Fibroblast of lung (primary cell): Measurements from ENCODE around the gene TMEM115. TPM values are rescaled to one million over a fixed set of nuclear protein-coding genes. Genes with fewer than 3 reads are reported as not detected.

Experiments
- DNase-seq, 2 donors: peaks; one replicate each; pipeline versions ENCODE4 v3.0.0 to v3.0.0-alpha.2; 2010; ENCODE audit warnings: low read depth in 2 of 2
- H2AFZ ChIP-seq: 2 replicates; pipeline ENCODE4 v1.5.1; 2012; ENCODE audit warnings: low read length, control low read depth, inconsistent platforms
- H3K27ac ChIP-seq: 2 replicates; pipeline ENCODE4 v1.5.1; 2011; ENCODE audit warnings: low read length, control low read depth; ENCODE audit not compliant: insufficient read depth
- H3K27me3 ChIP-seq: 2 replicates; pipeline ENCODE4 v1.5.1; 2011; ENCODE audit warnings: mild to moderate bottlenecking, low read length; ENCODE audit not compliant: control insufficient read depth, insufficient read depth
- H3K36me3 ChIP-seq: 2 replicates; pipeline ENCODE4 v1.5.1; 2011; ENCODE audit warnings: low read length; ENCODE audit not compliant: control insufficient read depth, insufficient read depth
- H3K4me1 ChIP-seq: 2 replicates; pipeline ENCODE4 v1.5.1; 2011; ENCODE audit warnings: low read length; ENCODE audit not compliant: control insufficient read depth, insufficient read depth; ENCODE audit errors: extremely low read depth
- H3K4me2 ChIP-seq: 2 replicates; pipeline ENCODE4 v1.5.1; 2011; ENCODE audit warnings: low read length, control low read depth; ENCODE audit not compliant: insufficient read depth; ENCODE audit errors: extremely low read depth
- H3K4me3 ChIP-seq, 4 experiments: fragments of 200-600 bp in 1 of 4; sonication (generic) in 1 of 4; replicated peaks in 1 of 4; 2 replicates each; pipeline ENCODE4 v1.5.1; 2011 to 2016; ENCODE audit warnings: low read length in 4 of 4, low read depth in 3 of 4, mild to moderate bottlenecking in 3 of 4, control low read depth in 2 of 4, inconsistent platforms in 1 of 4, mixed read lengths in 1 of 4; ENCODE audit not compliant: insufficient read depth in 1 of 4; ENCODE audit errors: control extremely low read depth in 1 of 4
- H3K79me2 ChIP-seq: 2 replicates; pipeline ENCODE4 v1.5.1; 2012; ENCODE audit warnings: mild to moderate bottlenecking, low read length, inconsistent platforms; ENCODE audit not compliant: control insufficient read depth, insufficient read depth
- H3K9ac ChIP-seq: 2 replicates; pipeline ENCODE4 v1.5.1; 2011; ENCODE audit warnings: mild to moderate bottlenecking, low read length, control low read depth; ENCODE audit not compliant: insufficient read depth
- H3K9me3 ChIP-seq: 2 replicates; pipeline ENCODE4 v1.5.1; 2012; ENCODE audit warnings: low read depth, low read length; ENCODE audit not compliant: control insufficient read depth, insufficient read depth
- H4K20me1 ChIP-seq: 2 replicates; pipeline ENCODE4 v1.5.1; 2011; ENCODE audit warnings: low read length; ENCODE audit not compliant: control insufficient read depth, insufficient read depth; ENCODE audit errors: extremely low read depth
- EZH2 ChIP-seq: IDR thresholded peaks from 2 replicates; pipeline ENCODE4 v1.5.1; 2012; ENCODE audit warnings: low read length, control low read depth, mild to moderate bottlenecking; ENCODE audit errors: missing control alignments
- polyA plus RNA-seq, 2 donors: library from polyadenylated mRNA; depleted of rRNA in 1 of 2; stranded (reverse) in 1 of 2; unstranded in 1 of 2; fragments of >200 nt; gene quantifications; 2 replicates each; pipeline ENCODE4 v1.2.1, GENCODE V29; 2011 to 2012; ENCODE audit warnings: missing spikeins in 1 of 2
- total RNA-seq: library from RNA; depleted of rRNA; stranded (reverse); fragments of >200 nt; gene quantifications from 2 replicates; pipeline ENCODE4 v1.2.1, GENCODE V29; 2014
- TF ChIP-seq, protein P1 (sequence below), 2 donors: IDR thresholded peaks in 1 of 2; conservative IDR thresholded peaks in 1 of 2; 1 replicate in 1 of 2; 2 replicates in 1 of 2; pipeline ENCODE4 v1.5.1; 2011 to 2012; ENCODE audit warnings: low read length in 2 of 2, control low read depth in 1 of 2, inconsistent platforms in 1 of 2, low read depth in 1 of 2, mild to moderate bottlenecking in 1 of 2

The TMEM115 gene
- total and polyA plus RNA-seq, 2 donors (not counting 1 experiment from before 2014, with no cell fraction given): 28.2 to 44.8 TPM

DNA sequence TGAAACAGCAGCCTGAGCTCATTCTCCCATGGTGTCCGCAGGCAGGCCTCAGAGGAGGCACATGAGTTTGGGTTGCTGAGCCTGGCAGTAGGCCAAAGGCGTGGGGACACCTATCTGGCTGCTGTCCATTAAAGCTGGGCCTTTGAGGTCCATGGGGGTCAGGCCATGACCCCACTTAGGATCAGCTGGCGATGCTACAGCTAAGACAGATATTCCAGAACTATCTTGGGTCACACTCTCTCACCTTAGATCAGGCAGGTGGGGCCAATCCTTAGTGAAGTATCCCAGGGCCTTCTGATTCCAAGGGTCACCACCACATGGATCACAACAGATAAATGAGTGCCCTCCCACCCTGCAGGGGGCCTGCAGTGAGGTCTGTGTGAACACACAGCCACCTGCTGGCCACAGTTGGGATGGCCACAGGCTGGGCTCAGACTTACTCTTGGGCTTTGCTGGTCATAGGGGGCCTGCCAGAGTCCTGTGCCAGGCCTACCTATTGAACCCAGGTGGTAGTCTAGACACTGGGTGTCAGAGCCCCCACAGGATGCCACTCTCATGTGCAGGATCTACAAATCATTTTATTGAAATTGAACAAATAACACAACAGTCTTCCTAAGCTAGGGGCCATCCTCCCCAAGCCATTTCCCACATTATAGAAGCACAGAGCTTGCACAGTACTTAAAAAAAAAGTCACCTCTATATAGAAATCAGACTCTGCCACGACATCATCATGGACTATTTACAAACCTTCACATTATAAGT is 34.8 kb downstream of the TMEM115 start:
- H3K27me3 ChIP-seq: no peaks in the 10 kb centered on the region
- H3K36me3 ChIP-seq: peaks cover 3% of the 10 kb centered on the region
- peak; percentile 52 to 66 for DNase-seq
- H3K27ac ChIP-seq: no peak overlapping the region
- H3K79me2 ChIP-seq: peaks cover 23% of the 10 kb centered on the region
- H2AFZ ChIP-seq: no peak overlapping the region
- no peak overlapping the region for H3K4me3 ChIP-seq
- H3K4me2 ChIP-seq: no peak overlapping the region
- no peaks in the 10 kb centered on the region for H3K9me3 ChIP-seq
- TF ChIP-seq EZH2: no peak
- TF ChIP-seq, protein P1, sequence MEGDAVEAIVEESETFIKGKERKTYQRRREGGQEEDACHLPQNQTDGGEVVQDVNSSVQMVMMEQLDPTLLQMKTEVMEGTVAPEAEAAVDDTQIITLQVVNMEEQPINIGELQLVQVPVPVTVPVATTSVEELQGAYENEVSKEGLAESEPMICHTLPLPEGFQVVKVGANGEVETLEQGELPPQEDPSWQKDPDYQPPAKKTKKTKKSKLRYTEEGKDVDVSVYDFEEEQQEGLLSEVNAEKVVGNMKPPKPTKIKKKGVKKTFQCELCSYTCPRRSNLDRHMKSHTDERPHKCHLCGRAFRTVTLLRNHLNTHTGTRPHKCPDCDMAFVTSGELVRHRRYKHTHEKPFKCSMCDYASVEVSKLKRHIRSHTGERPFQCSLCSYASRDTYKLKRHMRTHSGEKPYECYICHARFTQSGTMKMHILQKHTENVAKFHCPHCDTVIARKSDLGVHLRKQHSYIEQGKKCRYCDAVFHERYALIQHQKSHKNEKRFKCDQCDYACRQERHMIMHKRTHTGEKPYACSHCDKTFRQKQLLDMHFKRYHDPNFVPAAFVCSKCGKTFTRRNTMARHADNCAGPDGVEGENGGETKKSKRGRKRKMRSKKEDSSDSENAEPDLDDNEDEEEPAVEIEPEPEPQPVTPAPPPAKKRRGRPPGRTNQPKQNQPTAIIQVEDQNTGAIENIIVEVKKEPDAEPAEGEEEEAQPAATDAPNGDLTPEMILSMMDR (conservative IDR thresholded peaks at IDR 0.05 in 1 of 2, IDR thresholded peaks at IDR 0.05 in 1 of 2; ENCODE audit: low read depth in 1 of 2, low read length in 2 of 2): peak; percentile 80 to 94
- no peaks in the 10 kb centered on the region for H4K20me1 ChIP-seq
- peaks cover 10% of the 10 kb centered on the region for H3K4me1 ChIP-seq
- no peak overlapping the region for H3K9ac ChIP-seq

GRCh38 chr3:50323614-50324199 is 35.6 kb downstream of the TMEM115 start:
- H3K4me2 ChIP-seq: no peak overlapping the region
- no peak for DNase-seq
- H3K27me3 ChIP-seq: no peaks in the 10 kb centered on the region
- peaks cover 31% of the 10 kb centered on the region for H3K79me2 ChIP-seq
- no peak overlapping the region for H3K9ac ChIP-seq
- peaks cover 10% of the 10 kb centered on the region for H3K4me1 ChIP-seq
- H3K36me3 ChIP-seq: peaks cover 8% of the 10 kb centered on the region
- no peaks in the 10 kb centered on the region for H4K20me1 ChIP-seq
- TF ChIP-seq, protein P1 (conservative IDR thresholded peaks at IDR 0.05 in 1 of 2, IDR thresholded peaks at IDR 0.05 in 1 of 2; ENCODE audit: low read depth in 1 of 2, low read length in 2 of 2): no peak
- TF ChIP-seq EZH2: no peak
- H2AFZ ChIP-seq: no peak overlapping the region
- H3K27ac ChIP-seq: no peak overlapping the region
- no peak overlapping the region for H3K4me3 ChIP-seq
- no peaks in the 10 kb centered on the region for H3K9me3 ChIP-seq

GRCh38 chr3:50323092-50323600 is 36.2 kb downstream of the TMEM115 start:
- H3K79me2 ChIP-seq: peaks cover 34% of the 10 kb centered on the region
- H3K4me1 ChIP-seq: peaks cover 8% of the 10 kb centered on the region
- H3K27ac ChIP-seq: no peak overlapping the region
- no peaks in the 10 kb centered on the region for H3K27me3 ChIP-seq
- H3K4me3 ChIP-seq: no peak overlapping the region
- no peak for TF ChIP-seq EZH2
- TF ChIP-seq, protein P1 (conservative IDR thresholded peaks at IDR 0.05 in 1 of 2, IDR thresholded peaks at IDR 0.05 in 1 of 2; ENCODE audit: low read depth in 1 of 2, low read length in 2 of 2): no peak
- H3K9ac ChIP-seq: no peak overlapping the region
- no peaks in the 10 kb centered on the region for H3K9me3 ChIP-seq
- no peak overlapping the region for H2AFZ ChIP-seq
- H3K36me3 ChIP-seq: peaks cover 14% of the 10 kb centered on the region
- no peak overlapping the region for H3K4me2 ChIP-seq
- DNase-seq: no peak
- H4K20me1 ChIP-seq: no peaks in the 10 kb centered on the region
